Endodermal cell (in vitro differentiated cells): ENCODE data around the gene GYS1. TPM values are rescaled to one million over a fixed set of nuclear protein-coding genes. Genes with fewer than 3 reads are reported as not detected.

Source experiments
- DNase-seq: peaks from one replicate; pipeline ENCODE4 v3.0.0-alpha.2; 2017
- H3K27ac ChIP-seq: 2 replicates; pipeline ENCODE4 v1.5.1; 2013; ENCODE audit warnings: mild to moderate bottlenecking, low read depth, low read length, moderate library complexity
- H3K27me3 ChIP-seq: 2 replicates; pipeline ENCODE4 v1.6.1; 2013; ENCODE audit warnings: mild to moderate bottlenecking, low read length, moderate library complexity; ENCODE audit not compliant: insufficient read depth, control insufficient read depth, poor library complexity, severe bottlenecking
- H3K36me3 ChIP-seq: 2 replicates; pipeline ENCODE4 v1.7.0; 2013; ENCODE audit warnings: mild to moderate bottlenecking, low read length, moderate library complexity; ENCODE audit not compliant: control insufficient read depth, insufficient read depth
- H3K4me1 ChIP-seq: one replicate; pipeline ENCODE4 v1.7.0; 2013; ENCODE audit warnings: low read length; ENCODE audit not compliant: control insufficient read depth, insufficient read depth
- H3K4me3 ChIP-seq: 2 replicates; pipeline ENCODE4 v1.5.1; 2013; ENCODE audit warnings: mild to moderate bottlenecking, low read length, moderate library complexity
- H3K9ac ChIP-seq: 2 replicates; pipeline ENCODE4 v1.6.1; 2013; ENCODE audit warnings: mild to moderate bottlenecking, low read length, moderate library complexity; ENCODE audit not compliant: poor library complexity, severe bottlenecking; ENCODE audit errors: extremely low read depth
- H3K9me3 ChIP-seq: 2 replicates; pipeline ENCODE4 v1.6.1; 2013; ENCODE audit warnings: mild to moderate bottlenecking, low read length, moderate library complexity; ENCODE audit not compliant: control insufficient read depth
- H3K27ac Mint-ChIP-seq: 2 replicates; pipeline ENCODE4 v1.8.0; 2020; ENCODE audit warnings: mixed read lengths
- H3K27me3 Mint-ChIP-seq: 2 replicates; pipeline ENCODE4 v1.8.0; 2021; ENCODE audit warnings: mild to moderate bottlenecking, mixed read lengths; ENCODE audit not compliant: insufficient read depth
- H3K36me3 Mint-ChIP-seq: 2 replicates; pipeline ENCODE4 v1.8.0; 2020; ENCODE audit warnings: low read depth, mixed read lengths
- H3K4me1 Mint-ChIP-seq: 2 replicates; pipeline ENCODE4 v1.8.0; 2020; ENCODE audit warnings: mixed read lengths
- H3K4me3 Mint-ChIP-seq: 2 replicates; pipeline ENCODE4 v1.8.0; 2020; ENCODE audit warnings: mild to moderate bottlenecking, moderate library complexity, mixed read lengths
- H3K9me3 Mint-ChIP-seq: 2 replicates; pipeline ENCODE4 v1.8.0; 2020; ENCODE audit warnings: mild to moderate bottlenecking, mixed read lengths
- CTCF ChIP-seq: fragments of 200-600 bp; sonication (generic); conservative IDR thresholded peaks from 2 replicates; pipeline ENCODE4 v1.5.0; 2021; ENCODE audit warnings: antibody characterized with exemption, mild to moderate bottlenecking
- WGBS, 2 experiments: methylation state at CpG; one replicate each; pipeline versions ENCODE4 v1.1.5 to v1.1.7; 2013; ENCODE audit warnings: missing lambda C conversion rate in 2 of 2, mixed read lengths in 1 of 2; ENCODE audit not compliant: insufficient coverage in 1 of 2, insufficient read length in 1 of 2; 5-methylcytosine and 5-hydroxymethylcytosine counted together
- total RNA-seq, 2 donors: library from RNA; stranded (reverse); fragmentation: NEBNext Ultra II Directional in 1 of 2; extraction: Animal tissue kit (Norgen Biotek cat#: 25700) in 1 of 2; gene quantifications; 2 replicates in 1 of 2; 3 replicates in 1 of 2; pipeline ENCODE4 v1.2.1, GENCODE V29; 2021

Gene GYS1
- total RNA-seq, 2 donors from 2014 or later: 63.5 to 69.1 TPM

GRCh38 chr19:48961051-48961649, 32.0 kb downstream of the GYS1 start:
- peaks cover 46% of the 10 kb centered on the region for H3K36me3 Mint-ChIP-seq
- Histone ChIP-seq H3K36me3 (peaks cover 36% of the 10 kb centered on the region), H3K9ac (no peak overlapping the region), H3K27ac (no peak overlapping the region), H3K4me3 (no peak overlapping the region), H3K9me3 (no peaks in the 10 kb centered on the region), H3K27me3 (no peaks in the 10 kb centered on the region), H3K4me1 (peaks cover 14% of the 10 kb centered on the region)
- peaks cover 2% of the 10 kb centered on the region for H3K27me3 Mint-ChIP-seq
- H3K9me3 Mint-ChIP-seq: no peaks in the 10 kb centered on the region
- H3K4me1 Mint-ChIP-seq: peaks cover 21% of the 10 kb centered on the region
- DNase-seq: no peak
- H3K27ac Mint-ChIP-seq: no peak overlapping the region
- H3K4me3 Mint-ChIP-seq: no peak overlapping the region
- no peak for TF ChIP-seq CTCF
- WGBS, 2 experiments: 92 to 95% methylated on average over 15 to 19 of the region's 19 CpGs

DNA sequence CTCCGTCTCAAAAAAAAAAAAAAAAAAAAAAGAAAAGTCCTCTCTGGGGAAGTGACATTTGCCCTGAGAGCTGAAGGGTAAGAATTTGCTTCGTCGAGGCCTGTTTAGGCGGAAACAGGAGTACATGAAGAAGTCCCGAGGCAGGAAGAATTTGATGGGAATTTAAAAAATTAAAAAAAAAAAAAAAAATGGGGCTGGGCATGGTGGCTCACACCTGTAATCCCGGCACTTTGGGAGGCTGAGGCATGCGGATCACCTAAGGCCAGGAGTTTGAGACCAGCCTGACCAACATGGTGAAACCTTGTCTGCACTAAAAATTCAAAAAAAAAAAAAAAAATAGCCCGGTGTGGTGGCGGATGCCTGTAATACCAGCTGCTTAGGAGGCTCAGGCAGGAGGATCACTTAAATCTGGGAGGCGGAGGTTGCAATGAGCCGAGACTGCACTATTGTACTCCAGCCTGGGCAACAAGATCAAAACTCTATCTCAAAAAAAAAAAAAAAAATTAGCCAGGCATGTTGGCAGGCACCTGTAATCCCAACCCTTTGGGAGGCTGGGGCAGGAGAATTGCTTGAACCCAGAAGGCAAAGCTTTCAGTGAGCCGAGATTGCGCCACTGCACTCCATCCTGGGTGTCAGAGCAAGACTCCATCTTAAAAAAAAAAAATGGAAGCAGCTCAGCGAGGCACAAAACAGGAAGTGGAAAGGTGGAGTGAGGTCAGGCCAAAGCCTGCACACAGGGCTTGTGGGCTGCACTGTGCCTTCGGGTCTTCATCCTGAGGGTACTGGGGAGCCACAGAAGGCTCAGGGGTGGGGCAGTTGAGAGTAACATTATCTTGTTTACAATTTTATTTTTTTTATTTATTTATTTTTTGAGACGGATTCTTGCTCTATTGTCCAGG, 33.5 kb downstream of the GYS1 start:
- Mint-ChIP-seq H3K27me3 (no peaks in the 10 kb centered on the region), H3K9me3 (no peaks in the 10 kb centered on the region), H3K4me1 (peaks cover 28% of the 10 kb centered on the region), H3K36me3 (peaks cover 44% of the 10 kb centered on the region), H3K4me3 (no peak overlapping the region), H3K27ac (no peak overlapping the region)
- Histone ChIP-seq H3K9ac (no peak overlapping the region), H3K36me3 (peaks cover 37% of the 10 kb centered on the region), H3K9me3 (no peaks in the 10 kb centered on the region), H3K27me3 (no peaks in the 10 kb centered on the region), H3K4me1 (peaks cover 14% of the 10 kb centered on the region), H3K4me3 (no peak overlapping the region), H3K27ac (no peak overlapping the region)
- no peak for TF ChIP-seq CTCF
- no peak for DNase-seq
- 90 to 93% methylated on average over 3 to 16 of the region's 16 CpGs for WGBS, 2 experiments

- Histone ChIP-seq H3K9me3 (no peaks in the 10 kb centered on the region), H3K36me3 (peaks cover 37% of the 10 kb centered on the region), H3K27me3 (no peaks in the 10 kb centered on the region), H3K4me1 (no peaks in the 10 kb centered on the region), H3K9ac (no peak overlapping the region), H3K4me3 (no peak overlapping the region), H3K27ac (no peak overlapping the region)
- Mint-ChIP-seq H3K4me1 (peaks cover 19% of the 10 kb centered on the region), H3K9me3 (no peaks in the 10 kb centered on the region), H3K27ac (no peak overlapping the region), H3K4me3 (no peak overlapping the region), H3K36me3 (peaks cover 44% of the 10 kb centered on the region), H3K27me3 (no peaks in the 10 kb centered on the region)
- no peak for DNase-seq
- WGBS, 2 experiments: 97% methylated on average over 6 to 8 of the region's 8 CpGs
- TF ChIP-seq CTCF: no peak
Observed at GRCh38 chr19:48958006-48958405, 35.1 kb downstream of the GYS1 start.
